DND-41 (cell line): Measurements from ENCODE around the gene OR2H2.

Source experiments
- CTCF ChIP-seq: IDR thresholded peaks from 2 replicates; pipeline ENCODE4 v1.5.1; 2012; ENCODE audit warnings: borderline replicate concordance, low read length, moderate library complexity, mild to moderate bottlenecking; ENCODE audit not compliant: poor library complexity, severe bottlenecking; ENCODE audit errors: extremely low read depth
- EZH2 ChIP-seq: IDR thresholded peaks from 3 replicates; pipeline ENCODE4 v1.6.1; 2012; ENCODE audit warnings: borderline replicate concordance, low read depth, mild to moderate bottlenecking, moderate library complexity, low read length, inconsistent platforms; ENCODE audit not compliant: severe bottlenecking

GRCh38 chr6:29596381-29596900 lies 11.5 kb downstream of the OR2H2 start:
- TF ChIP-seq CTCF (no peak), EZH2 (no peak)
